Measurements from ENCODE around the gene CAV1. TPM values are rescaled to one million over a fixed set of nuclear protein-coding genes. Genes with fewer than 3 reads are reported as not detected.

Gene CAV1
- total RNA-seq, 1 donor from 2014 or later, result 157 TPM

DNA sequence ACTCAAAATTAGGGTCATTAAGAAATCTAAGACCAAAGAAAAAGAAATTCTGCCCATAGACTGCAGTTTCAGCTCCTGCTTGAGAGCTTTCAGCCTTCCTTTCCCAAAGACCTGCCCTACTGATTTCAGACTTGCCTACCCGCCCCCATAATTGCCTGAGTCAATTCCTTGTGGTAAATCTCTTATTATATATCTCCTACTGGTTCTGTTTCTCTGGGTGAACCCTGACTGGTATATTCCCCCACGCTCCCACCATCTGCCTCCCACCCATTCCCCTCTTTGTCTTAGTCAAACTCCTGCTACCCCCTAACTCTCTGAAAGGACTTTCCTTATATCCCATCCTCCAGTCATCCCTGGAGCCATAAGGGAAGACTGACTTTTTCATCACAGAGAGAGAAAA lies 82.5 kb downstream of the CAV1 start:
- Histone ChIP-seq H3K27me3 (ENCODE audit: control insufficient read depth, insufficient read depth, low read length) (no peaks in the 10 kb centered on the region), H3K4me3 (ENCODE audit: low read depth, low read length) (no peak overlapping the region), H3K36me3 (ENCODE audit: control insufficient read depth, insufficient read depth, low read length) (no peaks in the 10 kb centered on the region)
- FAIRE-seq (no peak), DNase-seq (ENCODE audit: low read depth) (no peak)
- TF ChIP-seq, protein P1, sequence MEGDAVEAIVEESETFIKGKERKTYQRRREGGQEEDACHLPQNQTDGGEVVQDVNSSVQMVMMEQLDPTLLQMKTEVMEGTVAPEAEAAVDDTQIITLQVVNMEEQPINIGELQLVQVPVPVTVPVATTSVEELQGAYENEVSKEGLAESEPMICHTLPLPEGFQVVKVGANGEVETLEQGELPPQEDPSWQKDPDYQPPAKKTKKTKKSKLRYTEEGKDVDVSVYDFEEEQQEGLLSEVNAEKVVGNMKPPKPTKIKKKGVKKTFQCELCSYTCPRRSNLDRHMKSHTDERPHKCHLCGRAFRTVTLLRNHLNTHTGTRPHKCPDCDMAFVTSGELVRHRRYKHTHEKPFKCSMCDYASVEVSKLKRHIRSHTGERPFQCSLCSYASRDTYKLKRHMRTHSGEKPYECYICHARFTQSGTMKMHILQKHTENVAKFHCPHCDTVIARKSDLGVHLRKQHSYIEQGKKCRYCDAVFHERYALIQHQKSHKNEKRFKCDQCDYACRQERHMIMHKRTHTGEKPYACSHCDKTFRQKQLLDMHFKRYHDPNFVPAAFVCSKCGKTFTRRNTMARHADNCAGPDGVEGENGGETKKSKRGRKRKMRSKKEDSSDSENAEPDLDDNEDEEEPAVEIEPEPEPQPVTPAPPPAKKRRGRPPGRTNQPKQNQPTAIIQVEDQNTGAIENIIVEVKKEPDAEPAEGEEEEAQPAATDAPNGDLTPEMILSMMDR (IDR thresholded peaks at IDR 0.05; ENCODE audit: insufficient read depth, low read length, severe bottlenecking), result no peak

DNA sequence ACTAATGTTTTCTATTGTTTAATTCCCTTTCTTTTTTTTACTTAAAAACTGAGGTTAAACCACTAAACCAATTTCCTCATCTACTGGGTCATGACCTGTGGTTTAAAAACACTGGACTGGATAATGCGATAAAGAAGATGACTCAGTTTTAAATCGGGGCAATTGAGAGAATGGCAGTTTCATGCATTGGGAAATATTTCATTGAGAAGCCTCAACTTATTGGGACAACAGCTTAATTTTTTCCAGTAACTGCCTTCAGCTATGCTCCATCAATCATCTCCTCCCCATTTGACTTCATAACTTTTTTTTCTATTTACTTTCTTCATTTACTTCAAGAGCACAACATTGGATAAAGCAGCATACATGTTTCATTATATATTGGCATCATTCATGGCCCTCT lies 85.4 kb downstream of the CAV1 start:
- TF ChIP-seq, protein P1 (IDR thresholded peaks at IDR 0.05; ENCODE audit: insufficient read depth, low read length, severe bottlenecking), result no peak
- Histone ChIP-seq H3K4me3 (ENCODE audit: low read depth, low read length) (no peak overlapping the region), H3K36me3 (ENCODE audit: control insufficient read depth, insufficient read depth, low read length) (no peaks in the 10 kb centered on the region), H3K27me3 (ENCODE audit: control insufficient read depth, insufficient read depth, low read length) (no peaks in the 10 kb centered on the region)
- FAIRE-seq (no peak), DNase-seq (ENCODE audit: low read depth) (no peak)

DNA sequence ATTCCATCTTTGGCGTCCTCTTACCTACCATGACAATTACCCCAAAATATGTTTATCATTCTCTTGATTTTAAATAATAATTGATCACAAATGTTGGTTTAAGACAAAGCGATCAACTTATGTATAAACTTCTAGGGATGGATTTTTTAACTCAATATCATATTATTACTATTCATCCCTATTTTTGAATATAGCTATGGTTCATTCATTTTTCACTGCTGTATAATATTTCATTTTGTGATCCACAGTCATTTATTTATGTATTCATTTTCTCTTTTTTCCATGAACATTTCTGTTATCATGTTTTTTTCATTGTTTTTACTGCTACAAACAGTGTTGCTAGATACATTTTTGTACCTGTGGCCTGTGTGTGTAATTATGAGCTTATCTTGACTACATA lies 85.9 kb downstream of the CAV1 start:
- Histone ChIP-seq H3K36me3 (ENCODE audit: control insufficient read depth, insufficient read depth, low read length) (no peaks in the 10 kb centered on the region), H3K27me3 (ENCODE audit: control insufficient read depth, insufficient read depth, low read length) (no peaks in the 10 kb centered on the region), H3K4me3 (ENCODE audit: low read depth, low read length) (no peak overlapping the region)
- TF ChIP-seq, protein P1 (IDR thresholded peaks at IDR 0.05; ENCODE audit: insufficient read depth, low read length, severe bottlenecking), result no peak
- FAIRE-seq (no peak), DNase-seq (ENCODE audit: low read depth) (no peak)

Other genes starting within 250 kb of the CAV1 start
- 132 and 150 TPM in 2 replicates for gene CAV2, start 25.3 kb upstream of the CAV1 start, total RNA-seq
- 135 and 156 TPM in 2 replicates for gene MET, start 147.2 kb downstream of the CAV1 start, total RNA-seq